Panc1 (cell line): Measurements from ENCODE around the gene HTT. TPM values are rescaled to one million over a fixed set of nuclear protein-coding genes. Genes with fewer than 3 reads are reported as not detected.

Source experiments
- ATAC-seq: fragments of 200-7000 bp; cut with Tn5 transposase; 2 replicates; pipeline ENCODE4 v1.9.1; 2020; ENCODE audit warnings: mild to moderate bottlenecking, moderate library complexity
- BruUV-seq: library from RNA; stranded (reverse); fragments of 400-500 nt; replicated peaks from 2 replicates; lab custom pipeline; 2021; lab: Mats Ljungman, UMichigan
- CTCF ChIA-PET: fragments of 300-600 bp; sonication (Branson Sonifier 250); formaldehyde crosslinking; loops from one replicate; lab custom pipeline; 2022; ENCODE audit warnings: antibody characterized with exemption; lab: Charles Lee
- POLR2A ChIA-PET: fragments of 300-600 bp; sonication (Branson Sonifier 250); formaldehyde crosslinking; loops from one replicate; lab custom pipeline; 2022; ENCODE audit warnings: antibody characterized with exemption; lab: Charles Lee
- DNase-seq: peaks from one replicate; pipeline ENCODE4 v3.0.0-alpha.2; 2010; ENCODE audit warnings: low read depth, low spot score
- H3K27ac ChIP-seq: 2 replicates; pipeline ENCODE4 v1.5.1; 2011; ENCODE audit warnings: mild to moderate bottlenecking, low read length, inconsistent platforms
- H3K27me3 ChIP-seq: fragments of 200-500 bp; sonication (Bioruptor generic); 2 replicates; pipeline ENCODE4 v1.6.0; 2014; ENCODE audit warnings: low read length, inconsistent platforms; ENCODE audit not compliant: control insufficient read depth, insufficient read depth
- H3K36me3 ChIP-seq: fragments of 200-500 bp; sonication (Bioruptor generic); 2 replicates; pipeline ENCODE4 v1.5.1; 2014; ENCODE audit warnings: inconsistent platforms, mild to moderate bottlenecking, low read length, moderate library complexity; ENCODE audit not compliant: control insufficient read depth, insufficient read depth
- H3K4me1 ChIP-seq: 2 replicates; pipeline ENCODE4 v1.5.1; 2011; ENCODE audit warnings: inconsistent platforms, mild to moderate bottlenecking, low read length, moderate library complexity; ENCODE audit not compliant: control insufficient read depth, insufficient read depth
- H3K4me3 ChIP-seq, 2 experiments: 2 replicates each; pipeline ENCODE4 v1.5.1; 2011 to 2012; ENCODE audit warnings: low read depth in 2 of 2, low read length in 2 of 2, mild to moderate bottlenecking in 2 of 2, inconsistent platforms in 1 of 2, moderate library complexity in 1 of 2
- H3K9me3 ChIP-seq: fragments of 200-500 bp; sonication (Bioruptor generic); 2 replicates; pipeline ENCODE4 v1.5.1; 2014; ENCODE audit warnings: low read depth, mild to moderate bottlenecking, inconsistent platforms, low read length, moderate library complexity; ENCODE audit not compliant: control insufficient read depth, insufficient read depth
- CTCF ChIP-seq: fragments of 450-650 bp; IDR thresholded peaks from 2 replicates; pipeline ENCODE4 v1.5.1; 2017; ENCODE audit warnings: mild to moderate bottlenecking
- POLR2AphosphoS5 ChIP-seq: IDR thresholded peaks from 2 replicates; pipeline ENCODE4 v1.6.1; 2012; ENCODE audit warnings: mild to moderate bottlenecking, low read depth, low read length, moderate library complexity
- REST ChIP-seq, 2 experiments: IDR thresholded peaks; 2 replicates each; pipeline ENCODE4 v1.6.1; 2011 to 2012; ENCODE audit warnings: low read depth in 2 of 2, control low read depth in 1 of 2, low read length in 1 of 2, mild to moderate bottlenecking in 1 of 2, moderate library complexity in 1 of 2; ENCODE audit not compliant: insufficient read depth in 1 of 2
- SIN3A ChIP-seq: IDR thresholded peaks from 2 replicates; pipeline ENCODE4 v1.6.1; 2012; ENCODE audit warnings: low read depth, mild to moderate bottlenecking, low read length, moderate library complexity, borderline replicate concordance; ENCODE audit not compliant: insufficient read depth
- TCF7L2 ChIP-seq: IDR thresholded peaks from 2 replicates; pipeline ENCODE4 v1.6.1; 2011; ENCODE audit warnings: mild to moderate bottlenecking, low read depth, low read length, inconsistent platforms
- in situ Hi-C: cut with HindIII; loops from 2 replicates; pipeline ENCODE4 v1.10.0; 2016; ENCODE audit warnings: low sequenced_read_pairs, low pct_unique_long_range_greater_than_20kb
- intact Hi-C: fragments of 100-400 bp; cut with micrococcal nuclease; formaldehyde crosslinking; loops from one replicate; pipeline ENCODE4 v1.10.0; 2022; ENCODE audit not compliant: unreplicated experiment
- total RNA-seq: library from RNA; stranded (reverse); gene quantifications from one replicate; pipeline ENCODE4 v1.2.1, GENCODE V29; 2021; ENCODE audit not compliant: unreplicated experiment

HTT gene
- total RNA-seq, 1 experiment from 2014 or later = 24.7 TPM

GRCh38 chr4:3252831-3253641, 178.6 kb downstream of the HTT start:
- ATAC-seq (no peak), DNase-seq (no peak)
- POLR2A ChIA-PET = no interaction called here
- no peaks in the 10 kb centered on the region for H3K4me1 ChIP-seq
- intact Hi-C loops (no loop called here), in situ Hi-C loops (no loop called here)
- TF ChIP-seq REST (IDR thresholded peaks at IDR 0.05; ENCODE audit: insufficient read depth in 1 of 2, low read depth in 2 of 2, low read length in 1 of 2) (no peak), POLR2AphosphoS5 (no peak), SIN3A (no peak), TCF7L2 (no peak), CTCF (no peak)
- CTCF ChIA-PET = no interaction called here
- no peaks in the 10 kb centered on the region for H3K9me3 ChIP-seq
- no peak overlapping the region for H3K27ac ChIP-seq
- BruUV-seq = no TSS peak
- no peaks in the 10 kb centered on the region for H3K27me3 ChIP-seq
- H3K4me3 ChIP-seq = no peak overlapping the region
- no peaks in the 10 kb centered on the region for H3K36me3 ChIP-seq

GRCh38 chr4:3253808-3254207, 179.3 kb downstream of the HTT start:
- CTCF ChIA-PET = no interaction called here
- in situ Hi-C loops = no loop called here

More at GRCh38 chr4:3253808-3254207, 179.3 kb downstream of the HTT start:
- no peaks in the 10 kb centered on the region for H3K27me3 ChIP-seq
- POLR2A ChIA-PET = no interaction called here
- no peaks in the 10 kb centered on the region for H3K4me1 ChIP-seq
- H3K27ac ChIP-seq = no peak overlapping the region
- no peak overlapping the region for H3K4me3 ChIP-seq
- H3K36me3 ChIP-seq = no peaks in the 10 kb centered on the region
- intact Hi-C loops = no loop called here
- BruUV-seq = no TSS peak
- H3K9me3 ChIP-seq = no peaks in the 10 kb centered on the region
- TF ChIP-seq SIN3A (no peak), REST (IDR thresholded peaks at IDR 0.05; ENCODE audit: insufficient read depth in 1 of 2, low read depth in 2 of 2, low read length in 1 of 2) (no peak), TCF7L2 (no peak), POLR2AphosphoS5 (no peak), CTCF (no peak)
- DNase-seq = no peak
- ATAC-seq = no peak
